Transverse colon (tissue), 4 donors: ENCODE results near the gene SEPTIN8. TPM values are rescaled to one million over a fixed set of nuclear protein-coding genes. Genes with fewer than 3 reads are reported as not detected.

Experiments used
- DNase-seq: peaks from one replicate; pipeline ENCODE4 v3.0.0-alpha.2; 2019
- H3K27ac ChIP-seq, 4 donors: fragments of 200-600 bp; sonication (generic); 2 replicates each; pipeline ENCODE4 v1.5.1; 2016 to 2018; ENCODE audit warnings: inconsistent platforms in 4 of 4
- H3K27me3 ChIP-seq: fragments of 200-600 bp; sonication (generic); 2 replicates; pipeline ENCODE4 v1.5.1; 2017; ENCODE audit warnings: inconsistent platforms
- H3K36me3 ChIP-seq, 4 donors: fragments of 200-600 bp; sonication (generic); 2 replicates each; pipeline ENCODE4 v1.5.1; 2017 to 2019; ENCODE audit warnings: inconsistent platforms in 4 of 4
- H3K4me1 ChIP-seq, 4 donors: fragments of 200-600 bp; sonication (generic); 2 replicates each; pipeline ENCODE4 v1.5.1; 2017 to 2020; ENCODE audit warnings: inconsistent platforms in 4 of 4
- H3K4me3 ChIP-seq, 4 donors: fragments of 200-600 bp; sonication (generic); 1 replicate in 1 of 4; 2 replicates in 3 of 4; pipeline versions ENCODE4 v1.5.1 to v1.6.1; 2017 to 2019; ENCODE audit warnings: inconsistent platforms in 4 of 4
- H3K9me3 ChIP-seq, 2 donors: fragments of 200-600 bp; sonication (generic); 2 replicates each; pipeline ENCODE4 v1.5.1; 2017 to 2019; ENCODE audit warnings: inconsistent platforms in 2 of 2
- EP300 ChIP-seq: sonication (generic); formaldehyde crosslinking; IDR thresholded peaks from one replicate; pipeline ENCODE4 v1.6.1; 2017; ENCODE audit warnings: antibody characterized with exemption, low read depth
- POLR2A ChIP-seq: fragments of 450-650 bp; IDR thresholded peaks from one replicate; pipeline ENCODE4 v1.6.1; 2016; ENCODE audit warnings: antibody characterized with exemption, mild to moderate bottlenecking, moderate library complexity
- POLR2AphosphoS5 ChIP-seq, 3 donors: sonication (generic); formaldehyde crosslinking; IDR thresholded peaks; one replicate each; pipeline ENCODE4 v1.6.1; 2016; ENCODE audit warnings: antibody characterized with exemption in 3 of 3
- WGBS, 2 donors: methylation state at CpG; one replicate each; pipeline ENCODE4 v1.1.5; 2018; ENCODE audit warnings: low coverage in 1 of 2; 5-methylcytosine and 5-hydroxymethylcytosine counted together
- in situ Hi-C, 4 donors: fragments of 200-750 bp; cut with MboI; loops; one replicate each; pipeline versions ENCODE4 v1.15.0 to v1.15.1; 2017; ENCODE audit warnings: low sequenced_read_pairs in 3 of 4, low pct_ligation_motif_present in 1 of 4, low pct_unique_long_range_greater_than_20kb in 1 of 4
- intact Hi-C: fragments of 100-400 bp; cut with DNase I; formaldehyde crosslinking; loops from one replicate; pipeline ENCODE4 v1.15.1; 2023; ENCODE audit warnings: low total_unique reads
- total RNA-seq, 4 donors: library from RNA; depleted of rRNA; stranded (reverse); fragments of >200 nt; gene quantifications; one replicate each; pipeline ENCODE4 v1.1.0, GENCODE V29; 2016
- TF ChIP-seq, protein P1 (sequence below), 5 experiments: fragments of 200-600 bp in 3 of 5; fragments of 450-650 bp in 2 of 5; sonication (generic) in 3 of 5; IDR thresholded peaks; 1 replicate in 2 of 5; 2 replicates in 3 of 5; pipeline ENCODE4 v1.5.1; 2016 to 2017; ENCODE audit warnings: antibody characterized with exemption in 5 of 5, inconsistent platforms in 3 of 5, mild to moderate bottlenecking in 2 of 5, moderate library complexity in 1 of 5

Gene SEPTIN8
- total RNA-seq, 4 donors from 2014 or later = 38.4 to 70.7 (median 53.5) TPM

DNA sequence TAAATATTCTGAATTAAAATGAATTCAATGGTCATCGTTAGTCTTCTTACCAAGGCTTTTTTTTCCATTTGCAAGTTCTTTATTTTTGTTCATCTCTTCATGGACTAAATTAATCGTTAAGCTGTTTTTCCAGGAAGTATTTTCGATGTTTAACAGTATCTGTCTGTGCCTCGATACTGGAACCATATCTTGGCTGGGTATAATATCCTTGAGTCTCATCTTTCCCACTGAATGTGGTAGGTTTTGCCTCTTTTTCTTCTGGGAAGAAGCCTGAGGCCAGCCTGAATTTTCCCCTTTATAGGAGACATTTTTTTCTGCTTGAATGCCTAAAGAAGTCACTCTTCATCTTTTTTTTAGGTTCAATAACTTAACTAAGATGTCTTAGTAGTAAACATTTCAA, 4.0 kb upstream of the SEPTIN8 start:
- Histone ChIP-seq H3K9me3 (no peaks in the 10 kb centered on the region), H3K4me3 (no peak overlapping the region), H3K27ac (no peak overlapping the region), H3K36me3 (no peaks in the 10 kb centered on the region), H3K4me1 (peaks cover 0 to 12% (median 7%) of the 10 kb centered on the region in 4 donors), H3K27me3 (no peaks in the 10 kb centered on the region)
- 88 to 90% methylated on average over 2 to 4 of the region's 4 CpGs for WGBS, 2 donors
- in situ Hi-C loops = loop anchor here in 1 of 4 donors (25.0 kb wide), 1 partner anchor 394 kb away; no protein-coding TSS in a partner anchor
- no peak for TF ChIP-seq POLR2A
- TF ChIP-seq POLR2AphosphoS5 (IDR thresholded peaks at IDR 0.05) = no peak
- TF ChIP-seq, protein P1, sequence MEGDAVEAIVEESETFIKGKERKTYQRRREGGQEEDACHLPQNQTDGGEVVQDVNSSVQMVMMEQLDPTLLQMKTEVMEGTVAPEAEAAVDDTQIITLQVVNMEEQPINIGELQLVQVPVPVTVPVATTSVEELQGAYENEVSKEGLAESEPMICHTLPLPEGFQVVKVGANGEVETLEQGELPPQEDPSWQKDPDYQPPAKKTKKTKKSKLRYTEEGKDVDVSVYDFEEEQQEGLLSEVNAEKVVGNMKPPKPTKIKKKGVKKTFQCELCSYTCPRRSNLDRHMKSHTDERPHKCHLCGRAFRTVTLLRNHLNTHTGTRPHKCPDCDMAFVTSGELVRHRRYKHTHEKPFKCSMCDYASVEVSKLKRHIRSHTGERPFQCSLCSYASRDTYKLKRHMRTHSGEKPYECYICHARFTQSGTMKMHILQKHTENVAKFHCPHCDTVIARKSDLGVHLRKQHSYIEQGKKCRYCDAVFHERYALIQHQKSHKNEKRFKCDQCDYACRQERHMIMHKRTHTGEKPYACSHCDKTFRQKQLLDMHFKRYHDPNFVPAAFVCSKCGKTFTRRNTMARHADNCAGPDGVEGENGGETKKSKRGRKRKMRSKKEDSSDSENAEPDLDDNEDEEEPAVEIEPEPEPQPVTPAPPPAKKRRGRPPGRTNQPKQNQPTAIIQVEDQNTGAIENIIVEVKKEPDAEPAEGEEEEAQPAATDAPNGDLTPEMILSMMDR (IDR thresholded peaks at IDR 0.05) = no peak
- TF ChIP-seq EP300 = no peak
- intact Hi-C loops = loop anchor here (10.0 kb wide), 1 partner anchor 1334 kb away; the partner anchor contains the start of gene TCF7
- no peak for DNase-seq

- Histone ChIP-seq H3K9me3 (no peaks in the 10 kb centered on the region), H3K36me3 (no peaks in the 10 kb centered on the region), H3K27ac (no peak overlapping the region), H3K4me1 (peaks cover 0 to 17% (median 12%) of the 10 kb centered on the region in 4 donors), H3K4me3 (no peak overlapping the region), H3K27me3 (no peaks in the 10 kb centered on the region)
- 84 to 86% methylated on average over 1 of the region's 1 CpG for WGBS, 2 donors
- no peak for DNase-seq
- in situ Hi-C loops = loop anchor here in 1 of 4 donors (25.0 kb wide), 1 partner anchor 393 kb away; no protein-coding TSS in a partner anchor
- intact Hi-C loops = loop anchor here (10.0 kb wide), 1 partner anchor 1334 kb away; the partner anchor contains the start of gene TCF7
- TF ChIP-seq POLR2A (no peak), POLR2AphosphoS5 (IDR thresholded peaks at IDR 0.05) (no peak), EP300 (no peak)
- TF ChIP-seq, protein P1 (IDR thresholded peaks at IDR 0.05) = no peak
Measured at GRCh38 chr5:132780577-132780976, 3.5 kb upstream of the SEPTIN8 start.

DNA sequence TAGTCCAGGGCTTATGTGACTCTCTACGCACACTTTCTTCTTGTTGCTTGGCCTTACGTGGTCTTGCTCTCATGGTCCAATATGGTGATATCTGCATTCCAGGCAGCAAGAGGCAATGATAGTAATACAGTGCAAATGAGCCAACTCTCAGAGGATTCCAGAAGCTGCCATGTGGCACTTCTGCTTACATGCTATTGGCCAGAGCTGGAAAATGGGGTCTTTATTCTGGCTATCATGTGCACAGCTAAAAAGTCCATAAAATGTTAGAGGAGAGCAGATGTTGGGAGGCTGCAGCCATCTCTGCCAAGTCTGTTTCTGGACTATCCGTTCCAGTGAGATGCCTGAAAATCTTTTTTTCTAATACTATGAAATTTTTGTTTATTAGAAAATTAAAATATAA, 2.9 kb upstream of the SEPTIN8 start:
- intact Hi-C loops (loop anchor here (10.0 kb wide), 1 partner anchor 1335 kb away; the partner anchor contains the start of gene TCF7), in situ Hi-C loops (loop anchor here in 1 of 4 donors (25.0 kb wide), 1 partner anchor 393 kb away; no protein-coding TSS in a partner anchor)
- no peak for DNase-seq
- WGBS, 2 donors = 78 to 95% methylated on average over 1 to 3 of the region's 3 CpGs
- TF ChIP-seq POLR2AphosphoS5 (IDR thresholded peaks at IDR 0.05) (no peak), EP300 (no peak), POLR2A (no peak)
- TF ChIP-seq, protein P1 (IDR thresholded peaks at IDR 0.05) = no peak
- Histone ChIP-seq H3K27ac (no peak overlapping the region), H3K4me1 (peaks cover 3 to 23% (median 18%) of the 10 kb centered on the region in 4 donors), H3K36me3 (no peaks in the 10 kb centered on the region), H3K9me3 (no peaks in the 10 kb centered on the region), H3K27me3 (no peaks in the 10 kb centered on the region), H3K4me3 (no peak overlapping the region)

DNA sequence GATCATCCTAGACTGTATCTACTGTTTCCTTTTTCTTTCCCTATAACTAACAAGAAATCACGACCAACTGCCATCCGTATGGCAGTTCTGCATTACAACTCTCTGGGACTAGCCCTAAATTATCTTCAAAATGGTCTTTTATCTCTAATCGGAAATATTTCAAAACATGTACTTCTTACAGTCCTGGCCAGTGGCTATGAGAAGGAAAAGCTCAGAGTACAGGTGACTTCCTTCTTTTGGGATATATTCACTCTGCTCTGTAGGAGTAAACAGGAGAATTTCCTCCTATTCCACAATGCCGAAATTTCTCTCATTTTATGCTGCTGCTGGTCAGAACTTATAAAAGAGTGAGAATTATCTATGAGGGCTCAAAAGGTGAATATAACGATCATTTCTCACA, 1.8 kb upstream of the SEPTIN8 start:
- 80 to 91% methylated on average over 4 to 5 of the region's 5 CpGs for WGBS, 2 donors
- H3K4me1 ChIP-seq = peaks cover 7 to 26% (median 21%) of the 10 kb centered on the region in 4 donors
- no peak for TF ChIP-seq POLR2A
- TF ChIP-seq, protein P1 (IDR thresholded peaks at IDR 0.05) = no peak
- no peak for TF ChIP-seq EP300
- no peak for TF ChIP-seq POLR2AphosphoS5 (IDR thresholded peaks at IDR 0.05)

More for the DNA sequence above, 1.8 kb upstream of the SEPTIN8 start:
- DNase-seq = no peak
- intact Hi-C loops (no loop called here), in situ Hi-C loops (loop anchor here in 1 of 4 donors (25.0 kb wide), 1 partner anchor 392 kb away; no protein-coding TSS in a partner anchor)
- Histone ChIP-seq H3K27me3 (no peaks in the 10 kb centered on the region), H3K9me3 (no peaks in the 10 kb centered on the region), H3K4me3 (no peak overlapping the region), H3K27ac (no peak overlapping the region), H3K36me3 (no peaks in the 10 kb centered on the region)
